ENCODE measurements around the gene PHIP.

Gene PHIP

DNA sequence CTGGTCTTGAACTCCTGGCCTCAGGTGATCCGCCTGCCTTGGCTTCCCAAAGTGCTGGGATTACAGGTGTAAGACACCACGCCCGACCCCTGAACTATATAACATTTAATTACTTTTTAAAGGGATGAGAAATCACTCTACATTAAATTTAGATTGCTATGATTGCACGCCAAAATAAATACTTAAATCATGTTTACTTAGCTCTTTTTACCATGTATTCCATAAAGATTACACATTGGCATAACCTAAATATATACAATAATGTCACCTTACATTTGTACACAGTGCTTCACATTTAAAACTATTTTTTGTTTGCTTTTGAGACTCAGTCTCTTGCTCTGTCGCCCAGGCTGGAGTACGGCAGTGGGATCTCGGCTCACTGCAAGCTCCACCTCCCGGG lies 124.3 kb downstream of the PHIP start (continued):
- TF ChIP-seq, protein P1, sequence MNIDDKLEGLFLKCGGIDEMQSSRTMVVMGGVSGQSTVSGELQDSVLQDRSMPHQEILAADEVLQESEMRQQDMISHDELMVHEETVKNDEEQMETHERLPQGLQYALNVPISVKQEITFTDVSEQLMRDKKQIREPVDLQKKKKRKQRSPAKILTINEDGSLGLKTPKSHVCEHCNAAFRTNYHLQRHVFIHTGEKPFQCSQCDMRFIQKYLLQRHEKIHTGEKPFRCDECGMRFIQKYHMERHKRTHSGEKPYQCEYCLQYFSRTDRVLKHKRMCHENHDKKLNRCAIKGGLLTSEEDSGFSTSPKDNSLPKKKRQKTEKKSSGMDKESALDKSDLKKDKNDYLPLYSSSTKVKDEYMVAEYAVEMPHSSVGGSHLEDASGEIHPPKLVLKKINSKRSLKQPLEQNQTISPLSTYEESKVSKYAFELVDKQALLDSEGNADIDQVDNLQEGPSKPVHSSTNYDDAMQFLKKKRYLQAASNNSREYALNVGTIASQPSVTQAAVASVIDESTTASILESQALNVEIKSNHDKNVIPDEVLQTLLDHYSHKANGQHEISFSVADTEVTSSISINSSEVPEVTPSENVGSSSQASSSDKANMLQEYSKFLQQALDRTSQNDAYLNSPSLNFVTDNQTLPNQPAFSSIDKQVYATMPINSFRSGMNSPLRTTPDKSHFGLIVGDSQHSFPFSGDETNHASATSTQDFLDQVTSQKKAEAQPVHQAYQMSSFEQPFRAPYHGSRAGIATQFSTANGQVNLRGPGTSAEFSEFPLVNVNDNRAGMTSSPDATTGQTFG (tag by site-specific recombination; IDR thresholded peaks at IDR 0.05; ENCODE audit: borderline replicate concordance): no peak
- TF ChIP-seq, protein P2, sequence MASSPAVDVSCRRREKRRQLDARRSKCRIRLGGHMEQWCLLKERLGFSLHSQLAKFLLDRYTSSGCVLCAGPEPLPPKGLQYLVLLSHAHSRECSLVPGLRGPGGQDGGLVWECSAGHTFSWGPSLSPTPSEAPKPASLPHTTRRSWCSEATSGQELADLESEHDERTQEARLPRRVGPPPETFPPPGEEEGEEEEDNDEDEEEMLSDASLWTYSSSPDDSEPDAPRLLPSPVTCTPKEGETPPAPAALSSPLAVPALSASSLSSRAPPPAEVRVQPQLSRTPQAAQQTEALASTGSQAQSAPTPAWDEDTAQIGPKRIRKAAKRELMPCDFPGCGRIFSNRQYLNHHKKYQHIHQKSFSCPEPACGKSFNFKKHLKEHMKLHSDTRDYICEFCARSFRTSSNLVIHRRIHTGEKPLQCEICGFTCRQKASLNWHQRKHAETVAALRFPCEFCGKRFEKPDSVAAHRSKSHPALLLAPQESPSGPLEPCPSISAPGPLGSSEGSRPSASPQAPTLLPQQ (tag by site-specific recombination; IDR thresholded peaks at IDR 0.05): no peak
- TF ChIP-seq ZNF19 (tag by site-specific recombination; IDR thresholded peaks at IDR 0.05; ENCODE audit: low read depth): no peak

DNA sequence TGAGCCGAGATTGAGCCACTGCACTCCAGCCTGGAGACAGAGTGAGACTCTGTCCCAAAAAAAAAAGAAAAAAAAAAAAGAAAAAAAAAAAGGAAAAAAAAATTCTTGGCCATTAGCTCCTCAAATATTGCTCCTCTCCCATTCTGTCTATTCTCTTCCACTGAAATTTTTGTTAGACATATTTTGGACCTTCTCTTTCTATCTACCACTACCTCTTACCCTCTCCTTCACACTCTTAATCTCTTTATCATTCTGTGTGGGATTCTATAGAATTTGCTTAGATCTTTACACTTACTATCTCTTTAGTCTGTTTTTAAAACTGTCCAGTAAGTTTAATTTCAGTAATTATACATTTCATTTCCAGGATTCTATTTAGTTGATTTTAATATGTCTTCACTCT lies 125.7 kb downstream of the PHIP start:
- Histone ChIP-seq H3K9me3 (ENCODE audit: control insufficient read depth, insufficient read depth, low read depth, low read length) (peaks cover 7% of the 10 kb centered on the region; the same call in 1 of the 2 replicates), H3K27ac (ENCODE audit: extremely low read depth, low read depth, low read length) (no peak overlapping the region), H3K4me1 (ENCODE audit: control insufficient read depth, insufficient read depth, low read length) (no peaks in the 10 kb centered on the region), H3K36me3 (ENCODE audit: control insufficient read depth in 2 of 2, insufficient read depth in 1 of 2, low read length in 2 of 2) (peaks cover 73 to 94% of the 10 kb centered on the region in 2 experiments), H3K4me3 (ENCODE audit: low read depth, low read length) (no peak overlapping the region)
- ChIA-PET CTCF (interaction anchor here (0.6 kb wide), 1 partner anchor 142 kb away, joined by 3 read pairs; no protein-coding TSS in a partner anchor), POLR2A (no interaction called here)
- TF ChIP-seq ZNF133 (tag by site-specific recombination; IDR thresholded peaks at IDR 0.05): peak; percentile 98
- TF ChIP-seq OSR2 (tag by site-specific recombination; IDR thresholded peaks at IDR 0.05): no peak
- TF ChIP-seq, protein P3, sequence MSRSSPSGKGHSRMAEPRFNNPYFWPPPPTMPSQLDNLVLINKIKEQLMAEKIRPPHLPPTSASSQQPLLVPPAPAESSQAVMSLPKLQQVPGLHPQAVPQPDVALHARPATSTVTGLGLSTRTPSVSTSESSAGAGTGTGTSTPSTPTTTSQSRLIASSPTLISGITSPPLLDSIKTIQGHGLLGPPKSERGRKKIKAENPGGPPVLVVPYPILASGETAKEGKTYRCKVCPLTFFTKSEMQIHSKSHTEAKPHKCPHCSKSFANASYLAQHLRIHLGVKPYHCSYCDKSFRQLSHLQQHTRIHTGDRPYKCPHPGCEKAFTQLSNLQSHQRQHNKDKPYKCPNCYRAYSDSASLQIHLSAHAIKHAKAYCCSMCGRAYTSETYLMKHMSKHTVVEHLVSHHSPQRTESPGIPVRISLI (tag by site-specific recombination; IDR thresholded peaks at IDR 0.05): peak; percentile 75; the same call in 1 of the 2 replicates

DNA sequence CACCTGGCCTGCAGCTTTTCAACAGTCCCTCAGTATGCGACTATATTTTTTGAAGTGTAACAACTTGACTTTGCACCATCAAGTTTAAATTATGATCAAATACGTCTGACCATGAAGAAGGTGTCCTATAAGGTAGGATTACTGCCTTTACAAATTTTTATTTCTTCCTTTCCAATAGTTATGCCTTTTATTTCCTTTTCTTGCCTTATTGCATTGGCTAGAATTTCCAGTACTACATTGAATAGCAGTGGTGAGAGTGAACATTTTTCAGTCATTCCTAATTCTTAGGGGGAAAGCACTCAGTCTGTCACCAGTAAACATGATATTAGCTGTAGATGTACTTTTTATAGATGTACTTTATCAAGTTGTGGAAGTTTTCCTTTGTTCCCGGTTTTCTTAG lies 129.3 kb downstream of the PHIP start:
- Histone ChIP-seq H3K4me1 (ENCODE audit: control insufficient read depth, insufficient read depth, low read length) (no peaks in the 10 kb centered on the region), H3K36me3 (ENCODE audit: control insufficient read depth in 2 of 2, insufficient read depth in 1 of 2, low read length in 2 of 2) (peaks cover 73 to 100% of the 10 kb centered on the region in 2 experiments), H3K9me3 (ENCODE audit: control insufficient read depth, insufficient read depth, low read depth, low read length) (peaks cover 7% of the 10 kb centered on the region; the same call in 1 of the 2 replicates), H3K27ac (ENCODE audit: extremely low read depth, low read depth, low read length) (no peak overlapping the region), H3K4me3 (ENCODE audit: low read depth, low read length) (no peak overlapping the region)
- ChIA-PET POLR2A (no interaction called here), CTCF (interaction anchor here (0.7 to 0.8 kb wide), 2 partner anchors 13 to 44 kb away, joined by 3 read pairs; no protein-coding TSS in a partner anchor)
- TF ChIP-seq ZNF423 (tag by site-specific recombination; IDR thresholded peaks at IDR 0.05): no peak
- TF ChIP-seq SETDB1 (IDR thresholded peaks at IDR 0.05; ENCODE audit: insufficient read length, low read length): peak; percentile 95
- TF ChIP-seq ZNF404 (tag by site-specific recombination; IDR thresholded peaks at IDR 0.05): no peak
- TF ChIP-seq, protein P4, sequence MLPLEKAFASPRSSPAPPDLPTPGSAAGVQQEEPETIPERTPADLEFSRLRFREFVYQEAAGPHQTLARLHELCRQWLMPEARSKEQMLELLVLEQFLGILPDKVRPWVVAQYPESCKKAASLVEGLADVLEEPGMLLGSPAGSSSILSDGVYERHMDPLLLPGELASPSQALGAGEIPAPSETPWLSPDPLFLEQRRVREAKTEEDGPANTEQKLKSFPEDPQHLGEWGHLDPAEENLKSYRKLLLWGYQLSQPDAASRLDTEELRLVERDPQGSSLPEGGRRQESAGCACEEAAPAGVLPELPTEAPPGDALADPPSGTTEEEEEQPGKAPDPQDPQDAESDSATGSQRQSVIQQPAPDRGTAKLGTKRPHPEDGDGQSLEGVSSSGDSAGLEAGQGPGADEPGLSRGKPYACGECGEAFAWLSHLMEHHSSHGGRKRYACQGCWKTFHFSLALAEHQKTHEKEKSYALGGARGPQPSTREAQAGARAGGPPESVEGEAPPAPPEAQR (tag by site-specific recombination; IDR thresholded peaks at IDR 0.05): no peak
- TF ChIP-seq ZBTB7A (tag by site-specific recombination; IDR thresholded peaks at IDR 0.05; ENCODE audit: low read depth): no peak
- TF ChIP-seq ZNF510 (tag by site-specific recombination; IDR thresholded peaks at IDR 0.05; ENCODE audit: insufficient replicate concordance): no peak
- TF ChIP-seq GFI1B (tag by site-specific recombination; IDR thresholded peaks at IDR 0.05): no peak
- TF ChIP-seq ZNF341 (tag by site-specific recombination; IDR thresholded peaks at IDR 0.05; ENCODE audit: low read depth): no peak
- TF ChIP-seq ZNF626 (tag by site-specific recombination; IDR thresholded peaks at IDR 0.05): no peak

All from HEK293 (cell line).